HG02642 (cell line): ENCODE results near the gene SRD5A1.
A peak's percentile ranks its signal among the peaks of the same experiment; 100 is the strongest.
"Not testable (repeated sequence)": the region's sequence is repeated elsewhere in the genome, so short reads cannot be mapped to it uniquely, and the experiment has no call there.

Experiments
- ATAC-seq: cut with Tn5 transposase; IDR thresholded peaks from one replicate; pipeline ENCODE4 v1.9.1; 2021; ENCODE audit warnings: mild to moderate bottlenecking; ENCODE audit not compliant: unreplicated experiment, poor library complexity

SRD5A1 gene

DNA sequence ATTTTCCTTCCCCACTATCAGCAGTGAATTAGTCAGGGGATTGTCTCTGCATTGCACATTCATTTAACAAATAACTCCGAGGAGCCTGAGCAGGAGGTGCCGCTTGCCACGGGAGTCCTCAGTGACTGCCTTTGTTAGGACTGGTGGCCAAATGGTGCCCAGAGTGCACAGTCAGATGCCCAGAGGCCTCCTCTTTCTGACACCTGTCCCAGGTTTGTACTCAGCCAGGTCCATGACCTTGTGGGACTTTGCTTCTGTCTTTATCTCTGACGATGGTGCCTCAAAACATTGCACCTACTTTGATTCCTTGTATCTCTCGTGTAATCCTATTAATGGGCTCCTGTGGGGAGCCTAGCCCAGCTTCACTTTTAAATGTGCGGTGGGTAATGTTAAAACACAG, 4.3 kb downstream of the SRD5A1 start:
- ATAC-seq, result no peak

DNA sequence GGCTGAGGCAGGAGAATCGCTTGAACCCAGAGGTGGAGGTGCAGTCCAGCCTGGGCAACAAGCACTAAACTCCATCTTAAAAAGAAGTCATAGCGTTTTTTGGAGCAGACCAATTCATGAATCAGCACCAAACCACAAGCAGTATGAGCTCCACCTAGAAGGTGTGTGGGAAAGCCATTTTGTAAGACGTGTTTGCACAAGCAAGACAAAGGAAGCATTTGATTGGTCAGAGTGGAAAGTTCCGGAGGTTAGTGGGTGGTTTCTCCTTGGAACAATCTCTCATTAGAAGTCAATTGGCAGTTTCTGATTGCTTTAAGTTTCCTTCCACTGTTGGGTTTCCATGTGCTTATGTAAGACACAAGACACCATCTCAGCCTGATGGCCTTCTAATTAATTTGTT, 5.0 kb downstream of the SRD5A1 start:
- no peak for ATAC-seq

DNA sequence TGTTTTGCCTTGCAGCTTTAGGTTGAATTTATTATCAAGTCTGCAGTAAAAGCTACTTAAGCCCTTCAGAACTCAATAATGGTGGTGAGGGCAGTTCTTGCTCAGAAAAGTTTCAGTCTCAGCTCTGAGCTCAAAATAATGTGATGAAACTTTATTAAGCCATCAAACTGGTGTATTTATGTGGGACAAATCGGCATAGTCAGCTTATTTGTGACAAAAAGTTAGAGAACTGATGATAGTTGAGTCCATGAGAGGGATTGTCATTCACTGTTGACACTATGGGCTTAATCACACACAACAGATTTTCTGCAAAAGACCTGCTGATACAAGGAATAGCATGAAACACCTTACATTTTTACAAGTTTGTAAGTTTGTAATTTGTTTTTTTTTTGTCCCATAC, 9.4 kb downstream of the SRD5A1 start:
- no peak for ATAC-seq

DNA sequence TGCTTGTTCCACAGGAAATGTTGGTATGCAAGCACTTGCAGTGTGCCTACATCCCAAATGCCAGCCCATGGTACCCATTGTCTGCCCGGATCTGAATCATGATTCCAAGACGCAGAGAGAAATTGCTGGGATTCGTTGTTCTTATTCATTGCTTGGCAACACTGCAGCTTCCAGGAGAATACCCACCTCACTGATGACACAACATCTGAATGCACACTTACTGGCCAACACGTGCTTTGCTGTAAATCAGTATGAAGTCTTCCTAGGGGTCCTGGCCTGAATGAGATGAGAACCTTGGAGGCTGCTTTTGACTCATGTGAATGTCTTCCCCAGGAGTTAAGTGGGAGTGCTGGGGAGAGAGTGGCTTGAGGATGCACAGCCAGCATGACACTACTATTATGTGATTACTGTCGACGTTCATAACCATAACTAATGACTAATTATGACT, 11.6 kb downstream of the SRD5A1 start:
- ATAC-seq, result no peak

DNA sequence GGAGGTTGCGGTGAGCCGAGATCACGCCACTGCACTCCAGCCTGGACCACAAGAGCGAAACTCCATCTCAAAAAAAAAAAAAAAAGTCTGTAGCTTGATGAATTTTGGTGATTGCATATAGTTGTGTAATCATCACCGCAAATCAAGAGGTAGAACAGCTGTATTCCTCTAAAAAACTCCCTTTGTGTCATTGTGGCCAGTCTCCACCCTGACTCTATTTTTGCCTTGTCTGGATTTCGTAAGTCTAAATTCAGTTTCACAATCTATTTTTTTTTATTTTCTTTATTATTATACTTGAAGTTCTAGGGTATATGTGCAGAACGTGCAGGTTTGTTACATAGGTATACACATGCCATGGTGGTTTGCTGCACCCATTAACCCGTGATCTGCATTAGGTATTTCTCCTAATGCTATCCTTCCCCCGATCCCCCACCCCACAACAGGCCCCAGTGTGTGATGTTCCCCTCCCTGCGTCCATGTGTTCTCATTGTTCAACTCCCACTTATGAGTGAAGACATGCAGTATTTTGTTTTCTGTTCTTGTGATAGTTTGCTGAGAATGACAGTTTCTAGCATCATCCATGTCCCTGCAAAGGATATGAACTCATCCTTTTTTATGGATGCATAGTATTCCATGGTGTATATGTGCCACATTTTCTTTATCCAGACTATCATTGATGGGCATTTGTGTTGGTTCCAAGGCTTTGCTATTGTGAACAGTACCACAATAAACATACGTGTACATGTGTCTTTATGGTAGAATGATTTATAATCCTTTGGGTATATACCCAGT, 12.5 kb downstream of the SRD5A1 start:
- not testable (repeated sequence) for ATAC-seq

DNA sequence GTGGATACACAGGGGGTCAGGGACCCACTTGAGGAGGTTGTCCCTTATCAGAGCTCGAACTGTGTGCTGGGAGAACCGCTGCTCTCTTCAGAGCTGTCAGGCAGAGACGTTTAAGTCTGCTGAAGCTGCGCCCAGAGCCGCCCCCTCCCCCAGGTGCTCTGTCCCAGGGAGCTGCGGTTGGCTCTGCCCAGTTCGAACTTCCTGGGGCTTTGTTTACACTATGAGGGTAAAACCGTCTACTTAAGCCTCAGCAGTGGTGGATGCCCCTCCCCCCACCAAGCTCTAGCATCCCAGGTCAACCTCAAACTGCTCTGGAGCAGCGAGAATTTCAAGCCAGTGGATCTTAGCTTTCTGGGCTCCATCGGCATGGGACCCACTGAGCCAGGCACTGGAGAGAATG, 15.9 kb downstream of the SRD5A1 start:
- ATAC-seq, result no peak

DNA sequence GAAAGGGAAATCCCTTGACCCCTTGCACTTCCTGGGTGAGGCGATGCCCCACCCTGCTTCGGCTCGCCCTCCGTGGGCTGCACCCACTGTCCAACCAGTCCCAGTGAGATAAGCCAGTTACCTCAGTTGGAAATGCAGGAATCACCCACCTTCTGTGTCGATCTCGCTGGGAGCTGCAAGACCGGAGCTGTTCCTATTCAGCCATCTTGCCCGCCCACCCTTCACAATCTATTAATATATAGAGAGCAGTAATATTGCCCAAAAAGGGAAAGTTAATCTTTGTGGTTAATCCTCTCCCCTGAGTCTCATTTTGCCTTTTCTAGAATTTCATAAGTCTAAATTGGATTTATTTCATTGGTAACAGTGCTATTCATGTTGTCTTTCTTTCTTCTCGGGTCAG, 16.4 kb downstream of the SRD5A1 start:
- no peak for ATAC-seq

DNA sequence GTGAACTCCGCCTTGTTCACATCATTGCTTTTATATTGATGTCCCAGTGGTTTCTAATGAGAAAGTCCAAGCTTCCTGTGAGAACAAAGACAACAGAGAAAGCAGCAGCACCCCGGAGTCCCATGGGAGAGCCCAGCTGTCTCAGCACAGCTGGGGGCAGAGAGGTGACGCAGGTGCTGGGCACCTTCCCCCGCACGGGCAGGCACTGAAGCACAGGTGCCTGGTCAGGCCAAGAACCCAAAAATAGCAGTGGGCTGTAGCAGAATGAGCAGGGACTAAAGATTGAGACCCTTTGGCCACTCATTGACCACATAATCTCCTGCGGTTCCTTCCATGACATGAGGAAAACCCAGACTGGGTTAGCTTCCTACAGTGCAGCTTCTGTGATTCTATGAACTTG, 18.8 kb downstream of the SRD5A1 start:
- peak; percentile 98 for ATAC-seq

DNA sequence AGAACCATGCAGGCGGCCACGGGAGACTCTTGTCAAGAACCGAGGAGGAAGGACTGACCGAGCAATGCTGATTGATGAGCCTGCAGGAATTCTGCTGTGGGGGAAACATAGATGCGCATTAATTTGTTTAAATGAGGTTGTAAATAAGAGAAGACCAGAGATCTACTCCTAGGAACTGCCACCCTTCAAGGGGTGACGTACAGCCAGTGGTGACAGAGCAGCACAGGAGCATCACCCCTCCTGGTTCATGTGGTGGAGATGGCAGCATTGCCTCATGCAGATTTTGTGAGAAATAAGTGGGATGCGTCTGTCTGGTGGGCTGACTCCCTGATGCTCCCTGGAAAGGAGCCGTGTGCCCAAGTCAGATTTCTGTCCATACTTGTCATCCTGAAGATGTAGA, 22.2 kb downstream of the SRD5A1 start:
- ATAC-seq, result no peak

DNA sequence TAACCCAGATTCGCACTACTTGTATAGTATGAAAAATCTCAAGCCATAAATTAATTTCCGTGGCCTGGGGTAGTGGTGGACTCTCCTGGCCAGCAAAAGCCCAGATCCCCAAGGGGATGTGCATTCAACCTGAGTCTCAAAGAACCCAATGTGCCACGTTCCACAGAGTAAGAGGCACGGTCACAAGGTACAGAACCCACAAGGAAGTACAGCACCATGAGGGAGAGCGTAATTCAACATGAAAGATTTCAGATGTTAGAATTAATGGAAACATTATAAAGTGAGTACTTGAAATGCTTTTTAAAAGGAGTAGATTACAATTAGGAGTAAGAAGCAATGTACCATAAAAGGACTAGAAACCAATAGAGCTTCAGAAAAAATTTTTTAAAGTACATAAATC, 23.4 kb downstream of the SRD5A1 start:
- no peak for ATAC-seq

DNA sequence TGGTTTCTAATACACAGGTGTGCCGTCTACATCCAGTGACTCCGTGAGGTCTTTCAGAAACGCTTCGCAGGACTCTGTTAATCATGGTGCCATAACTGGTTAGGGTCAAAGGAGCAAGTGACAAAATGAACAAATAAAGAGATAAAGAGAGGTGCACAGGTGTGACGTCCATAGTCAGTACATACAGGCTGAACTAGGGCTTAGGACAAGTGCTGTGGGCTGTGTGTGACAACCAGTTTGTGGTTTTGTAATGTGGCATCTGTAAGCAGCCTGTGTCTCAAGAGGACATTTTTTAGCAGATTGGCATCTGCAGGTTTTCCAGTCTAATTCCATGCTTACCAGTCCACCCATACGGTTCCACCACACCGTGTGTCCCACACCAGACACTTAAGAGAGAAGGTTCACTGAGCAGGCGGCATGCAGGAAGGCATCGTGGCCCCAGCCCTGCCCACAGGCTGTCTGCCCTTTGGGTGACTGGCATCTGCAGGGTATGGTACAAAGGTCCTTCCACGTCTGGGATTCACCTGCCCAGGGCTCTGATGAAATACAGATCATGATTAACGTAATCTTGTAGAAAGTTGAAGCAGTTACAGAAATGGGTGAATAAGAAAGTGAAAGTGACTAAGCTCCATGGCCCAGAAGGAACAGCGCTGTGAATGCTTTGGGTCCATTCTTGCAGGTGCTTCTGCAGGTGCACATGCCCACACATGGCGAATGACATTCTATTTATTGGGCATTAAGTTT, 26.9 kb downstream of the SRD5A1 start:
- ATAC-seq, result peak; percentile 85

DNA sequence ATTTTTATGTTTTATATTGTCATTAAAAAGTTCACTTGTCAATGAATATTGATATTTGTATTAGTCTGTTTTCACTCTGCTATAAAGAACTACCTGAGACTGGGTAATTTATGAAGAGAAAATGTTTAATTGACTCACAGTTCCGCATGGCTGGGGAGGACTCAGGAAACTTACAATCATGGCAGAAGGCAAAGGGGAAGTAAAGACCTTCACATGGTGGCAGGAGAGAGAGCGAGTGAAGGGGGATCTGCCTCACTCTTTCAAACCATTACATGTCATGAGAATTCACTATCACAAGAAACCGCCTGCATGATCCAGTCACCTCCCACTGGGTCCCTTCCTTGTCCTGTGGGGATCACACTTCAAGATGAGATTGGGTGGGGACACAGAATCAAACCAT, 27.4 kb downstream of the SRD5A1 start:
- ATAC-seq, result peak; percentile 52

DNA sequence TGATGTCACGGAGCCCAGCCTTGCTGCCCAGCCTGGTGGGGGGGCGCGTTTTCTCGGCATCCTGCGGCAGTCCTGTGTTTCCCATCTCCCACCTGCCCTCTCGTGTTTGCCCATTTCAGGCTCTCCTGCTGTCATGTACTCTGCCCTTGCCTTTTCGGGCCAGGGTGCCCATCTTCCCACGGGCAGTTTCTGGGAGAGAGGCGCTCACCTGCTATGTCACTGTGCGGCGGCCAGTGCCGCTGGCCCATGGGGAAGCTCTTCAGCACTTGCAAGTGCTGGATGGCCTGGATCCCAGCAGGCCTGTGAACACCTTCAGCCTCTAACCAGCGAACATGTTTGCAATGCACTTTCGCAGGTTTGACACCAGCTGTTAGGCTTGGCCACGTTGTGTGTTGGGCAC, 33.5 kb downstream of the SRD5A1 start:
- no peak for ATAC-seq

DNA sequence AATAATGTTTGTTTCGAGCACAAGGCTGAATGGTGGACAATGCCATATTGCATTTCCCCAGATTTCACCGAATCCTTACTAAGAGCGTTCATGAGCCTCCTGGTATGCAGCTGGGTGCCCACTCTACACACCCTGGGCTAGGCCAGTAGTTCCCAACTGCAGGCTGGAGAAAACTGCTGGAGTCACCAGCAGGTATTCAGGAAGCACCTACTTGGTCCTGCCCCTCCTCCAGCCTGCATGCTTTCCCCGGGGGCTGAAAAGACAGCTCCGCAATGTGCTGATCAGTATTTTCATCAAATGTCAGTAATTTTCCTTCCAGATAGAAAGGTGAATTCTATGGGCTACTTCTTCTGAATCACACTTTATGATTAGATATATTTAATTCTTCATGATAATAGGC, 34.4 kb downstream of the SRD5A1 start:
- ATAC-seq, result no peak

DNA sequence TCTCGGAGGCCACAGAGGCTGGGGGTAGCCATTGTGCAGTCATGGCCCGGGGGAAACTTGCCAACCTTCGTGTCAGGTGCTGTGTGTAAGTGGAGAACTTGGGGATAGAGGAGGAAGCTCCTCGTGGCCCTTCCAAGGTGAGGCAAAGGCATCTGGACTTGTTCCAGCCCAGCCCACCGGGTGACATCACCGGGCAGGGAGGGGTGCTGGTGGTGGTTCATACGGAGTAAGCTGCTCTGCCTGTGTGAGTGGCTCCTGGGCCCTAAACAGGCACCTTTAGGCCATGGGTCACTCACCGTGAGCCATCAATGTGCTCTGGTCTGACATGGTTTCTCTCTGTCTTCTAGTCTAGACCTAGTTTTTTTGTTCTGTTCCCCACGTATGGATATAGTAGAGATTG, 35.5 kb downstream of the SRD5A1 start:
- ATAC-seq, result not testable (repeated sequence)

DNA sequence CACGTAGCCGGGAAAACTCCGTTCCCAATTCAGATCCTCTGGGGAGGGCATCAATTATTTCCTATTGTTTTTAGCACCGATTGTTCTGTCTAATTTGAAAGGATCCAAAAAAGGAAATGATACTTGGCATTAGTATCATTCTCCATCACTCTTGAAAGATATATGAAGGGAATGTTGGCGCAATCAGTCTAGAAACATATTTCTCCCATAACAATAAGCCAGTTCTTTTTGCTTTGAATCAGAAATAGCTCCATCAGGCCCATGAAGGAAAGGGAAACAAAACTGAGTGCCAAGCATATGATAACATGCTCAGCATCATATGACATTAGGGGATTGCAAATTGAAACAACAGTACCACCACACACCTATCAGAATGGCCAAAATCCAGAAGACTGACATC, 39.8 kb downstream of the SRD5A1 start:
- ATAC-seq, result no peak

DNA sequence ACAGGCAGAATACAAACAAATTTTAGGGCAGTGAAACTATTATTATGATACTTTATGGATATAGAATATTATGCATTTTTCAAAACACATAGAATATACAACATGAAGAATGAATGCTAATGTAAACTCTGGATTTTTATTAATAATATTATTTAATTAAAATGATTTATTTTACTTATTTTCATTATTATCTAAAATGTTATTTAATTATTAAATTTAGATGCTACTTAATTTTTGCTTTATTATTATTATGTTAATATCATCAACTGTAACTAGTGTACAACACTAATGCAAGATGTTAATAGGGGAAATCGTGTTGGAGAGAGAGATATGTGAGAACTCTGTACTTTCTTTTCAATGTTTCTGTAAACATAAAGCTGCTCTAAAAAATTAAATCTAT, 40.7 kb downstream of the SRD5A1 start:
- ATAC-seq, result no peak

DNA sequence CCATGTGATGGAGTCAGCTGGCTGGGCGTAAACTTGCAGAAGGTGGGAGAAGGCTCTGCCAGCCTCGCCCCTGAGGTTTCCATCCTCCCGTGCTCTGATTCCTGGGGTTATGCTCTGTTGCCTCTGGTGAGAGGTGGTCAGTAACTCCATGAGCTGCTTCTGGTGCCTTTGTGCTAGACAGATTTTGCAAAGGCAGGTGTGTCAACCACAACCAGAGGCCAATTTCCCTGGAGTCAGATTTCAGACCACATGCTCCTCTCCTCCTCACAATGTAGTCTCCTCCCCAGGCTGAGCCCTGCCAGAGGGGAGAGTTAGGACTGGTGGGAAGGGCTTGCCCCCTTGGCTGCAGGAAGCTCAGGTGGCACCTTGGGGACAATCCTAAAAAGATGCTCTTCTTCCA, 41.2 kb downstream of the SRD5A1 start:
- no peak for ATAC-seq

DNA sequence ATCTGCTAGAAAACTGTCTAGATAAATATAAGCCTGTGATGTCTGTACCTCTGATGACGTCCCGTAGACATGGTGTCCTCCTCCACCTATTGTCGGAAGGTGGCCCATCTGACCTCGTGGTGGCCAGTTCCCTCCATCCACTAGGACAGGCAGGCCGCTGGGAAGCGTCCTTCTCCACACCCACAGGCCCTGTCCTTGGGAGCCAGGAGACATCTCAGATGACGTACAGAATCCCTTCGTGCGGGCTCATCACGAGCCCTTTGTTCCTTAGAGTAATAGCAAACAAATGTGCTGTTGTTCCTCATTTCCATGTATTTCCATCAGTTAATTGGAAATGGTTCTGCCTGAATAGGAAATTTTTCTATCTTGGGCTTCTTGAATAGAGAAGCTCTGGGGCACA, 41.6 kb downstream of the SRD5A1 start:
- no peak for ATAC-seq

DNA sequence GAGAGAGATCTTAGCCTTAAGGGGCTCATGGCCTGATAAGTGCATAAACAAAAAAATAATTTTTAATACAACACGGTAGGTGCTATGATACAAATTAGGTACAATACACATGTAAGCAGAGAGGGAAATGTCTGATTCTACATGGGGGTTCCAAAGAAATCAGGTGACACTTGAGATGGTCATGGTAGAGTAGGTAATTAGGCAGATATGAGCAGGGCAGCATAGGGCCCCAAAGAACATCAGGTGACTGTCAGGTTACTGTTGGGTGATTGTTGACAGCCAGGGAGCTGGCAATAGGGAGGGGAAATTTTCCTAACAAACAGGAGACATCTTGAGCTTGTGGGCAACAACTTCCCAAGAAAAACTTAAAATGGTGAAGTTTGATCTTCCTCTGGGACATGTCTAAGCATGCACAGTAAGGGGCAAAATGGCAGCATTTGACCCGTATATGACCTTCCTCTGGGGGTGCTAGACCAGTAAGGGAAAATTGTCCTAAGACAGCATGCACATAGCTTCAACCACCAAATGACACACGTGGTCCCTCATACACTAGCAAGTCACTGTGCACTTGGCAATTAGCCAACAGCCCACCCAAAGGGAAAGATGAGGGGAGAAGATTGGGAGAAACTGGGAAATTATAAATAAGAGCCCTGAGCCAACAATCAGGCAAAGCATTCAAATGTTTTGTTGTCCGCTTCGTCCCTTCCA, 42.7 kb downstream of the SRD5A1 start:
- ATAC-seq, result no peak

DNA sequence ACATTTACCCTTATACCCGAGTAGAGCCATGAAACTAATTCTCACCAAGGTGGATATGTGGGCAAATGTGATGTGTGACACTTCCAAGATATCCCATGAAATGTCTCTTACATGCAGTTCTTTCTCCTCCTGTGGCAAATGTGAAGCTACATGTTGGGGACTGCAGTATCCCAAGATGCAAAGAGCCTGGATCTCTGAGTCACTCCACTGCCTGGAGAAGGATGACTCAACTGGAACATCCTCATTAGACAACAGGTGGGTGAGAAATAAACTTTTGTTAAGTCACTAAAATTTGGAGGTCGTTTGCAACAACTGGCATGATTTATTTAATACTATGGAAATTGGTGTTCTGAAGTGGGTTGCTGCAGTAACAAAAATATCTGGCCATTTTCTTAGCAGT, 43.5 kb downstream of the SRD5A1 start:
- no peak for ATAC-seq
